H1 (cell line): ENCODE data around the gene DHRS4. TPM values are rescaled to one million over a fixed set of nuclear protein-coding genes. Genes with fewer than 3 reads are reported as not detected.

Source experiments
- CTCF ChIA-PET: fragments of 300-600 bp; sonication (Branson Sonifier 250); formaldehyde crosslinking; loops from one replicate; lab custom pipeline; 2021; ENCODE audit not compliant: partially characterized antibody; lab: Charles Lee
- POLR2A ChIA-PET: fragments of 300-600 bp; sonication (Branson Sonifier 250); formaldehyde crosslinking; loops from one replicate; lab custom pipeline; 2021; ENCODE audit warnings: inconsistent platforms; ENCODE audit not compliant: partially characterized antibody; lab: Charles Lee
- DNase-seq, 2 experiments: peaks; one replicate each; pipeline versions ENCODE4 v3.0.0 to v3.0.0-alpha.2; 2010 to 2022; ENCODE audit warnings: low spot score in 2 of 2, low read depth in 1 of 2, mixed read lengths in 1 of 2
- FAIRE-seq: peaks from 2 replicates; lab custom pipeline; 2011; peaks lifted over from hg19 to GRCh38; lab: Jason Lieb, UNC
- H2AFZ ChIP-seq: 2 replicates; pipeline ENCODE4 v1.8.1; 2012; ENCODE audit warnings: low read length, inconsistent platforms
- H2AK5ac ChIP-seq: 2 replicates; pipeline ENCODE4 v1.6.1; 2013; ENCODE audit warnings: low read depth, low read length
- H2BK120ac ChIP-seq: replicated peaks from 2 replicates; pipeline ENCODE3; 2013; ENCODE audit warnings: low read depth, low read length, inconsistent platforms
- H2BK12ac ChIP-seq: 2 replicates; pipeline ENCODE4 v1.6.1; 2013; ENCODE audit warnings: low read depth, low read length
- H2BK15ac ChIP-seq: 2 replicates; pipeline ENCODE4 v1.6.1; 2013; ENCODE audit warnings: low read length
- H2BK20ac ChIP-seq: 2 replicates; pipeline ENCODE4 v1.6.1; 2013; ENCODE audit warnings: low read length
- H2BK5ac ChIP-seq: 2 replicates; pipeline ENCODE4 v1.6.1; 2013; ENCODE audit warnings: low read depth, low read length
- H3K14ac ChIP-seq: 2 replicates; pipeline ENCODE4 v1.6.1; 2013; ENCODE audit warnings: inconsistent platforms; ENCODE audit not compliant: insufficient read length
- H3K18ac ChIP-seq: 2 replicates; pipeline ENCODE4 v1.6.1; 2013; ENCODE audit warnings: low read length; ENCODE audit errors: extremely low read depth
- H3K23ac ChIP-seq: 2 replicates; pipeline ENCODE4 v1.6.1; 2013; ENCODE audit warnings: inconsistent platforms; ENCODE audit not compliant: insufficient read length
- H3K23me2 ChIP-seq: 2 replicates; pipeline ENCODE4 v1.6.1; 2013; ENCODE audit warnings: low read depth, low read length
- H3K27ac ChIP-seq: 2 replicates; pipeline ENCODE4 v1.6.1; 2011; ENCODE audit warnings: low read depth, low read length, inconsistent platforms
- H3K27me3 ChIP-seq, 4 experiments: replicated peaks in 1 of 4; 1 replicate in 1 of 4; 2 replicates in 3 of 4; pipeline versions ENCODE4 v1.6.1 to v1.8.1; 2011 to 2013; ENCODE audit warnings: low read length in 3 of 4, mild to moderate bottlenecking in 3 of 4, inconsistent platforms in 2 of 4, mixed read lengths in 2 of 4, moderate library complexity in 1 of 4; ENCODE audit not compliant: control insufficient read depth in 3 of 4, insufficient read depth in 3 of 4; ENCODE audit errors: extremely low read depth in 1 of 4
- H3K36me3 ChIP-seq, 4 experiments: 2 replicates each; pipeline versions ENCODE4 v1.6.1 to v1.8.1; 2011 to 2013; ENCODE audit warnings: mild to moderate bottlenecking in 4 of 4, low read length in 3 of 4, moderate library complexity in 2 of 4, control low read depth in 1 of 4, inconsistent platforms in 1 of 4; ENCODE audit not compliant: insufficient read depth in 4 of 4, control insufficient read depth in 2 of 4
- H3K4ac ChIP-seq: replicated peaks from 2 replicates; pipeline ENCODE3; 2013; ENCODE audit warnings: low read length, low read depth, mixed read lengths, inconsistent platforms; ENCODE audit not compliant: insufficient read length
- H3K4me1 ChIP-seq, 4 experiments: replicated peaks in 1 of 4; 1 replicate in 1 of 4; 2 replicates in 3 of 4; pipeline versions ENCODE4 v1.6.1 to v1.8.1; 2011 to 2013; ENCODE audit warnings: low read length in 3 of 4, inconsistent platforms in 2 of 4, mixed read lengths in 1 of 4; ENCODE audit not compliant: insufficient read depth in 4 of 4, control insufficient read depth in 3 of 4
- H3K4me2 ChIP-seq, 2 experiments: 2 replicates each; pipeline versions ENCODE4 v1.6.1 to v1.8.1; 2011 to 2013; ENCODE audit warnings: low read depth in 2 of 2, low read length in 2 of 2, control low read depth in 1 of 2, inconsistent platforms in 1 of 2, mild to moderate bottlenecking in 1 of 2; ENCODE audit not compliant: insufficient read depth in 1 of 2
- H3K4me3 ChIP-seq, 4 experiments: fragments of 200-600, 300-600 bp in 1 of 4; sonication (generic), shearing (Covaris generic), sonication (Bioruptor Twin) in 1 of 4; 2 replicates each; pipeline versions ENCODE4 v1.5.1 to v1.8.1; 2011 to 2016; ENCODE audit warnings: low read length in 4 of 4, low read depth in 3 of 4, control low read depth in 2 of 4, inconsistent platforms in 2 of 4, mild to moderate bottlenecking in 2 of 4, mixed read lengths in 1 of 4, moderate library complexity in 1 of 4; ENCODE audit not compliant: insufficient read depth in 2 of 4; ENCODE audit errors: extremely low read depth in 1 of 4
- H3K56ac ChIP-seq: replicated peaks from 2 replicates; pipeline ENCODE3; 2013; ENCODE audit warnings: low read depth, mild to moderate bottlenecking, mixed read lengths, low read length, inconsistent platforms; ENCODE audit not compliant: insufficient read length
- H3K79me1 ChIP-seq: 2 replicates; pipeline ENCODE4 v1.6.1; 2013; ENCODE audit warnings: low read depth, low read length, control low read depth
- H3K79me2 ChIP-seq, 2 experiments: 2 replicates each; pipeline versions ENCODE4 v1.6.1 to v1.8.1; 2012 to 2013; ENCODE audit warnings: low read length in 2 of 2, mild to moderate bottlenecking in 2 of 2, inconsistent platforms in 1 of 2; ENCODE audit not compliant: insufficient read depth in 2 of 2, control insufficient read depth in 1 of 2
- H3K9ac ChIP-seq, 4 experiments: replicated peaks in 1 of 4; 1 replicate in 1 of 4; 2 replicates in 3 of 4; pipeline versions ENCODE4 v1.6.1 to v1.8.1; 2011 to 2013; ENCODE audit warnings: low read depth in 3 of 4, low read length in 3 of 4, control low read depth in 2 of 4, mild to moderate bottlenecking in 2 of 4, moderate library complexity in 2 of 4, inconsistent platforms in 1 of 4; ENCODE audit errors: extremely low read depth in 1 of 4
- H3K9me3 ChIP-seq, 2 experiments: 2 replicates each; pipeline versions ENCODE4 v1.6.1 to v1.8.1; 2012 to 2013; ENCODE audit warnings: mild to moderate bottlenecking in 2 of 2, moderate library complexity in 2 of 2, control low read depth in 1 of 2, inconsistent platforms in 1 of 2, low read depth in 1 of 2, low read length in 1 of 2, mixed read lengths in 1 of 2; ENCODE audit not compliant: insufficient read depth in 2 of 2
- H4K20me1 ChIP-seq, 2 experiments: replicated peaks in 1 of 2; 2 replicates each; pipeline versions ENCODE3 to v1.8.1; 2011 to 2013; ENCODE audit warnings: inconsistent platforms in 2 of 2, low read length in 2 of 2, mild to moderate bottlenecking in 1 of 2; ENCODE audit not compliant: insufficient read depth in 2 of 2, control insufficient read depth in 1 of 2
- H4K5ac ChIP-seq: 2 replicates; pipeline ENCODE4 v1.6.1; 2013; ENCODE audit warnings: low read length, low read depth, mixed read lengths, inconsistent platforms; ENCODE audit not compliant: insufficient read length
- H4K8ac ChIP-seq: 2 replicates; pipeline ENCODE4 v1.8.0; 2013; ENCODE audit warnings: mild to moderate bottlenecking, moderate library complexity, low read length, inconsistent platforms; ENCODE audit not compliant: insufficient read depth; ENCODE audit errors: extremely low read depth
- H4K91ac ChIP-seq: replicated peaks from 2 replicates; pipeline ENCODE3; 2013; ENCODE audit warnings: low read length, mixed read lengths, inconsistent platforms; ENCODE audit not compliant: insufficient read length
- CHD2 ChIP-seq: IDR thresholded peaks from 2 replicates; pipeline ENCODE4 v1.6.1; 2012; ENCODE audit warnings: low read length, improper control_type of control experiment
- CTBP2 ChIP-seq: IDR thresholded peaks from 2 replicates; pipeline ENCODE4 v1.7.0; 2011; ENCODE audit warnings: borderline replicate concordance, mild to moderate bottlenecking, moderate library complexity, mixed read lengths, low read length; ENCODE audit not compliant: insufficient read depth, insufficient read length
- JUN ChIP-seq: IDR thresholded peaks from 2 replicates; pipeline ENCODE4 v1.6.1; 2011; ENCODE audit warnings: low read depth, mild to moderate bottlenecking, improper control_type of control experiment, low read length
- KDM5A ChIP-seq: fragments of 200-600 bp; IDR thresholded peaks from 2 replicates; pipeline ENCODE4 v1.7.1; 2012; ENCODE audit warnings: mild to moderate bottlenecking, low read length, inconsistent platforms, mixed read lengths
- MAX ChIP-seq: IDR thresholded peaks from 2 replicates; pipeline ENCODE4 v1.6.1; 2012; ENCODE audit warnings: inconsistent platforms
- RFX5 ChIP-seq: IDR thresholded peaks from 2 replicates; pipeline ENCODE4 v1.6.1; 2011; ENCODE audit warnings: low read depth, low read length, improper control_type of control experiment, borderline replicate concordance
- SP1 ChIP-seq: IDR thresholded peaks from 2 replicates; pipeline ENCODE4 v1.6.1; 2011; ENCODE audit warnings: low read depth, low read length
- SP2 ChIP-seq: IDR thresholded peaks from 2 replicates; pipeline ENCODE4 v1.6.1; 2012; ENCODE audit warnings: mild to moderate bottlenecking, low read length, inconsistent platforms
- TAF1 ChIP-seq: IDR thresholded peaks from 2 replicates; pipeline ENCODE4 v1.6.1; 2011; ENCODE audit warnings: mild to moderate bottlenecking, low read depth, low read length
- TEAD4 ChIP-seq: IDR thresholded peaks from 2 replicates; pipeline ENCODE4 v1.6.1; 2012; ENCODE audit warnings: low read depth, low read length, inconsistent platforms, mixed read lengths
- WGBS, 2 experiments: shearing (Covaris generic) in 1 of 2; methylation state at CpG; one replicate each; pipeline versions ENCODE4 v1.1.6 to v1.1.7; 2013 to 2015; ENCODE audit warnings: low lambda C conversion rate in 2 of 2, mixed read lengths in 2 of 2, inconsistent platforms in 1 of 2, low coverage in 1 of 2, missing lambda C conversion rate in 1 of 2; ENCODE audit not compliant: insufficient replicate concordance in 2 of 2, insufficient coverage in 1 of 2, insufficient read length in 1 of 2; ENCODE audit errors: extremely low coverage in 1 of 2, missing lambda C conversion rate in 1 of 2; 5-methylcytosine and 5-hydroxymethylcytosine counted together
- polyA plus RNA-seq, 7 experiments: library from polyadenylated mRNA; depleted of rRNA in 3 of 7; stranded (reverse) in 5 of 7; unstranded in 2 of 7; fragments of >200 nt in 5 of 7; fragments of 200-250 nt in 2 of 7; gene quantifications; 1 replicate in 5 of 7; 2 replicates in 1 of 7; 4 replicates in 1 of 7; pipeline versions ENCODE4 v1.2.1 to v1.2.3, GENCODE V29; 2011 to 2013; ENCODE audit warnings: missing spikeins in 2 of 7, mixed read lengths in 2 of 7
- total RNA-seq: library from RNA; stranded (reverse); fragmentation: NEBNext Ultra II Directional; extraction: Animal tissue kit (Norgen Biotek cat#: 25700); gene quantifications from 2 replicates; pipeline ENCODE4 v1.2.1, GENCODE V29; 2021

DHRS4 gene
- total and polyA plus RNA-seq, 2 of the 8 experiments (the other 6 are each of a cell fraction or from before 2014, with no cell fraction given) = 11.7 to 16.2 TPM

GRCh38 chr14:24011051-24011450 lies 57.5 kb downstream of the DHRS4 start:
- H3K23ac ChIP-seq = no peak overlapping the region
- 78% methylated on average over 2 of the region's 2 CpGs; no CpG with 5 or more reads in 1 of the 2 experiments for WGBS, 2 experiments
- no peaks in the 10 kb centered on the region; a peak in 1 of 4 replicates for H3K9me3 ChIP-seq
- H3K79me2 ChIP-seq = no peaks in the 10 kb centered on the region
- no peak overlapping the region for H3K14ac ChIP-seq
- no peaks in the 10 kb centered on the region; the same call in 1 of the 2 replicates for H3K23me2 ChIP-seq
- no peak overlapping the region for H4K8ac ChIP-seq
- H2BK120ac ChIP-seq = no peak overlapping the region
- H3K4me3 ChIP-seq = no peak overlapping the region
- no peak overlapping the region for H3K18ac ChIP-seq
- H2AFZ ChIP-seq = no peak overlapping the region
- ChIA-PET POLR2A (no interaction called here), CTCF (no interaction called here)
- no peak overlapping the region for H3K9ac ChIP-seq
- FAIRE-seq = no peak
- no peak overlapping the region for H3K27ac ChIP-seq
- DNase-seq = no peak
- no peak overlapping the region for H3K56ac ChIP-seq
- no peaks in the 10 kb centered on the region for H3K36me3 ChIP-seq
- H2BK5ac ChIP-seq = no peak overlapping the region
- H3K4me1 ChIP-seq = peaks cover 0 to 5% (median under 1%) of the 10 kb centered on the region in 4 experiments; a peak in 3 of 7 replicates
- no peak overlapping the region for H3K4me2 ChIP-seq
- no peaks in the 10 kb centered on the region for H3K27me3 ChIP-seq
- no peaks in the 10 kb centered on the region for H4K20me1 ChIP-seq
- H3K79me1 ChIP-seq = no peaks in the 10 kb centered on the region
- no peak overlapping the region for H4K91ac ChIP-seq
- no peak overlapping the region for H2AK5ac ChIP-seq
- H3K4ac ChIP-seq = no peak overlapping the region
- no peak overlapping the region for H4K5ac ChIP-seq
- H2BK15ac ChIP-seq = no peak overlapping the region
- no peak overlapping the region for H2BK20ac ChIP-seq
- no peak overlapping the region for H2BK12ac ChIP-seq
- TF ChIP-seq JUN (no peak), KDM5A (no peak), RFX5 (no peak), CTBP2 (no peak), TEAD4 (no peak), TAF1 (no peak), SP2 (no peak), CHD2 (no peak), SP1 (no peak), MAX (no peak)
- TF ChIP-seq, all 59 proteins: peak for 0
